ENCODE measurements around the gene TXNRD2. TPM values are rescaled to one million over a fixed set of nuclear protein-coding genes. Genes with fewer than 3 reads are reported as not detected.

Gene TXNRD2
- total RNA-seq, 1 donor from 2014 or later, result 5.8 TPM

GRCh38 chr22:19983741-19984140 is 42.1 kb upstream of the TXNRD2 start:
- no peak for DNase-seq (ENCODE audit: low read depth)

GRCh38 chr22:19982991-19983578 is 41.5 kb upstream of the TXNRD2 start:
- DNase-seq (ENCODE audit: low read depth), result no peak
- no peak for TF ChIP-seq CTCF (conservative IDR thresholded peaks at IDR 0.05; ENCODE audit: low read depth, low read length)
- no peak overlapping the region for H3K4me3 ChIP-seq (ENCODE audit: low read depth, low read length)

More at GRCh38 chr22:19983741-19984140, 42.1 kb upstream of the TXNRD2 start:
- no peak for TF ChIP-seq CTCF (conservative IDR thresholded peaks at IDR 0.05; ENCODE audit: low read depth, low read length)
- H3K4me3 ChIP-seq (ENCODE audit: low read depth, low read length), result no peak overlapping the region

- TF ChIP-seq CTCF (conservative IDR thresholded peaks at IDR 0.05; ENCODE audit: low read depth, low read length), result no peak
- no peak for DNase-seq (ENCODE audit: low read depth)
These were observed 40.6 kb upstream of the TXNRD2 start for GRCh38 chr22:19981961-19982920.

GRCh38 chr22:19981171-19981960 is 39.7 kb upstream of the TXNRD2 start:
- no peak for TF ChIP-seq CTCF (conservative IDR thresholded peaks at IDR 0.05; ENCODE audit: low read depth, low read length)
- H3K4me3 ChIP-seq (ENCODE audit: low read depth, low read length), result no peak overlapping the region
- no peak for DNase-seq (ENCODE audit: low read depth)

More at GRCh38 chr22:19981961-19982920, 40.6 kb upstream of the TXNRD2 start:
- no peak overlapping the region for H3K4me3 ChIP-seq (ENCODE audit: low read depth, low read length)

GRCh38 chr22:19980766-19981165 is 39.1 kb upstream of the TXNRD2 start:
- TF ChIP-seq CTCF (conservative IDR thresholded peaks at IDR 0.05; ENCODE audit: low read depth, low read length), result no peak
- no peak for DNase-seq (ENCODE audit: low read depth)
- no peak overlapping the region for H3K4me3 ChIP-seq (ENCODE audit: low read depth, low read length)

GRCh38 chr22:19979712-19980493 is 38.3 kb upstream of the TXNRD2 start:
- H3K4me3 ChIP-seq (ENCODE audit: low read depth, low read length), result no peak overlapping the region
- TF ChIP-seq CTCF (conservative IDR thresholded peaks at IDR 0.05; ENCODE audit: low read depth, low read length), result no peak
- DNase-seq (ENCODE audit: low read depth), result no peak
